ENCODE measurements around the gene PPP6R3.

Gene PPP6R3

GRCh38 chr11:68664906-68665305 lies 204.4 kb downstream of the PPP6R3 start:
- Histone ChIP-seq H3K4me1 (ENCODE audit: insufficient read depth, low read length) (no peaks in the 10 kb centered on the region), H2AFZ (ENCODE audit: low read depth, low read length) (no peak overlapping the region), H4K20me1 (ENCODE audit: insufficient read depth, low read length) (no peaks in the 10 kb centered on the region), H3K4me2 (ENCODE audit: insufficient read depth, low read length) (no peak overlapping the region), H3K27me3 (ENCODE audit: insufficient read depth, low read length, poor library complexity) (no peaks in the 10 kb centered on the region), H3K36me3 (ENCODE audit: insufficient read depth, low read length) (no peaks in the 10 kb centered on the region), H3K9me3 (ENCODE audit: insufficient read depth, low read length, severe bottlenecking) (no peaks in the 10 kb centered on the region), H3K27ac (ENCODE audit: low read length) (no peak overlapping the region), H3K4me3 (ENCODE audit: low read depth in 1 of 2, low read length in 2 of 2) (no peak overlapping the region), H3K79me2 (ENCODE audit: insufficient read depth, low read length) (no peaks in the 10 kb centered on the region), H3K9ac (ENCODE audit: low read depth, low read length) (no peak overlapping the region)
- DNase-seq, result no peak
- ATAC-seq (ENCODE audit: insufficient read depth, low read depth), result no peak
- no peak for TF ChIP-seq CTCF (IDR thresholded peaks at IDR 0.05; ENCODE audit: borderline replicate concordance, extremely low read depth, low read length, poor library complexity, severe bottlenecking)
- no peak for TF ChIP-seq EZH2 (IDR thresholded peaks at IDR 0.05; ENCODE audit: borderline replicate concordance, low read depth, low read length, severe bottlenecking)
